ENCODE data around the gene TWF1. TPM values are rescaled to one million over a fixed set of nuclear protein-coding genes. Genes with fewer than 3 reads are reported as not detected.
A peak's percentile ranks its signal among the peaks of the same experiment; 100 is the strongest.

Gene TWF1
- total RNA-seq = 155 and 335 TPM in 2 replicates

- peak; percentile 26 for DNase-seq (ENCODE audit: low read depth)
These were observed at the start of gene TWF1 for GRCh38 chr12:43805860-43806736. TWF1 (minus strand) TSS chr12:43806317; CDS start chr12:43806245, 72 bp downstream.

- no peak for DNase-seq (ENCODE audit: low read depth)
These were observed 46.6 kb upstream of the TWF1 start for GRCh38 chr12:43852744-43853143.

- no peak for DNase-seq (ENCODE audit: low read depth)
These were observed 42.7 kb upstream of the TWF1 start for GRCh38 chr12:43848786-43849185.

- no peak for DNase-seq (ENCODE audit: low read depth)
These were observed 42.0 kb upstream of the TWF1 start for GRCh38 chr12:43848226-43848507.

GRCh38 chr12:43847425-43848225 is 41.5 kb upstream of the TWF1 start:
- peak; percentile 89 for DNase-seq (ENCODE audit: low read depth)

- no peak for DNase-seq (ENCODE audit: low read depth)
These were observed 36.1 kb upstream of the TWF1 start for GRCh38 chr12:43842259-43842658.

GRCh38 chr12:43841253-43841652 is 35.1 kb upstream of the TWF1 start:
- peak; percentile 25 for DNase-seq (ENCODE audit: low read depth)

- no peak for DNase-seq (ENCODE audit: low read depth)
These were observed 34.2 kb upstream of the TWF1 start for GRCh38 chr12:43840338-43840737.

- DNase-seq (ENCODE audit: low read depth) = peak; percentile 47
These were observed 30.4 kb upstream of the TWF1 start for GRCh38 chr12:43836475-43836989.

- DNase-seq (ENCODE audit: low read depth) = no peak
These were observed 29.7 kb upstream of the TWF1 start, which contains the start of gene TMEM117 for GRCh38 chr12:43835656-43836474. TMEM117 (plus strand) TSS chr12:43836081.

GRCh38 chr12:43835264-43835655 is 29.1 kb upstream of the TWF1 start:
- DNase-seq (ENCODE audit: low read depth) = no peak

GRCh38 chr12:43832463-43833168 is 26.5 kb upstream of the TWF1 start:
- DNase-seq (ENCODE audit: low read depth) = no peak

- DNase-seq (ENCODE audit: low read depth) = no peak
These were observed 21.0 kb upstream of the TWF1 start for GRCh38 chr12:43827093-43827492.

GRCh38 chr12:43826681-43827080 is 20.6 kb upstream of the TWF1 start:
- peak; percentile 44 for DNase-seq (ENCODE audit: low read depth)

- no peak for DNase-seq (ENCODE audit: low read depth)
These were observed 18.2 kb upstream of the TWF1 start for GRCh38 chr12:43824207-43824775.

- DNase-seq (ENCODE audit: low read depth) = peak; percentile 62
These were observed 10.1 kb upstream of the TWF1 start for GRCh38 chr12:43816168-43816567.

GRCh38 chr12:43815416-43815815 is 9.3 kb upstream of the TWF1 start:
- DNase-seq (ENCODE audit: low read depth) = no peak

- DNase-seq (ENCODE audit: low read depth) = peak; percentile 30
These were observed 6.8 kb upstream of the TWF1 start for GRCh38 chr12:43812926-43813325.

GRCh38 chr12:43812057-43812456 is 5.9 kb upstream of the TWF1 start:
- no peak for DNase-seq (ENCODE audit: low read depth)

GRCh38 chr12:43807386-43807785 is 1.3 kb upstream of the TWF1 start:
- no peak for DNase-seq (ENCODE audit: low read depth)

- DNase-seq (ENCODE audit: low read depth) = no peak
These were observed 588 bp upstream of the TWF1 start for GRCh38 chr12:43806737-43807072.
